ENCODE measurements around the gene MASP2. TPM values are rescaled to one million over a fixed set of nuclear protein-coding genes. Genes with fewer than 3 reads are reported as not detected.

MASP2 gene
- total and polyA plus RNA-seq, 2 of the 8 experiments (the other 6 are each of a cell fraction or from before 2014, with no cell fraction given) = 0.54 to 1.2 TPM

GRCh38 chr1:10990828-10991227 lies 56.2 kb downstream of the MASP2 start:
- WGBS, 2 experiments (ENCODE audit: extremely low coverage in 1 of 2, insufficient coverage in 1 of 2, insufficient read length in 1 of 2, insufficient replicate concordance in 2 of 2, low coverage in 1 of 2, low lambda C conversion rate in 2 of 2, missing lambda C conversion rate in 1 of 2) = 94% methylated on average over 7 of the region's 7 CpGs; no CpG with 5 or more reads in 1 of the 2 experiments
- TF ChIP-seq E2F6 (IDR thresholded peaks at IDR 0.05) (no peak), SP2 (IDR thresholded peaks at IDR 0.05; ENCODE audit: low read length) (no peak), YY1 (IDR thresholded peaks at IDR 0.05; ENCODE audit: low read depth, low read length) (no peak), TAF1 (IDR thresholded peaks at IDR 0.05; ENCODE audit: low read depth, low read length) (no peak), USF2 (IDR thresholded peaks at IDR 0.05; ENCODE audit: low read length) (no peak)

More at GRCh38 chr1:10990828-10991227, 56.2 kb downstream of the MASP2 start:
- Histone ChIP-seq H3K4me1 (replicated peaks in 1 of 4; ENCODE audit: control insufficient read depth in 3 of 4, insufficient read depth in 4 of 4, low read length in 3 of 4) (peaks cover 0 to 4% (median 2%) of the 10 kb centered on the region in 4 experiments; a peak in 4 of 7 replicates), H2AFZ (ENCODE audit: low read length) (no peak overlapping the region), H3K9me3 (ENCODE audit: insufficient read depth in 2 of 2, low read depth in 1 of 2, low read length in 1 of 2) (no peaks in the 10 kb centered on the region), H4K8ac (ENCODE audit: extremely low read depth, insufficient read depth, low read length) (no peak overlapping the region), H4K20me1 (replicated peaks in 1 of 2; ENCODE audit: control insufficient read depth in 1 of 2, insufficient read depth in 2 of 2, low read length in 2 of 2) (no peaks in the 10 kb centered on the region), H2BK5ac (ENCODE audit: low read depth, low read length) (no peak overlapping the region), H3K27me3 (replicated peaks in 1 of 4; ENCODE audit: control insufficient read depth in 3 of 4, extremely low read depth in 1 of 4, insufficient read depth in 3 of 4, low read length in 3 of 4) (no peaks in the 10 kb centered on the region), H3K23ac (ENCODE audit: insufficient read length) (no peak overlapping the region), H3K79me2 (ENCODE audit: control insufficient read depth in 1 of 2, insufficient read depth in 2 of 2, low read length in 2 of 2) (no peaks in the 10 kb centered on the region), H4K91ac (replicated peaks; ENCODE audit: insufficient read length, low read length) (no peak overlapping the region), H3K14ac (ENCODE audit: insufficient read length) (no peak overlapping the region), H3K4me3 (ENCODE audit: extremely low read depth in 1 of 4, insufficient read depth in 2 of 4, low read depth in 3 of 4, low read length in 4 of 4) (no peak overlapping the region), H3K4me2 (ENCODE audit: insufficient read depth in 1 of 2, low read depth in 2 of 2, low read length in 2 of 2) (no peak overlapping the region), H4K5ac (ENCODE audit: insufficient read length, low read depth, low read length) (no peak overlapping the region), H3K79me1 (ENCODE audit: low read depth, low read length) (no peaks in the 10 kb centered on the region), H2BK20ac (ENCODE audit: low read length) (no peak overlapping the region), H3K4ac (replicated peaks; ENCODE audit: insufficient read length, low read depth, low read length) (no peak overlapping the region), H2BK12ac (ENCODE audit: low read depth, low read length) (no peak overlapping the region), H3K27ac (ENCODE audit: low read depth, low read length) (no peak overlapping the region), H3K18ac (ENCODE audit: extremely low read depth, low read length) (no peak overlapping the region), H2BK15ac (ENCODE audit: low read length) (no peak overlapping the region), H3K9ac (replicated peaks in 1 of 4; ENCODE audit: extremely low read depth in 1 of 4, low read depth in 3 of 4, low read length in 3 of 4) (no peak overlapping the region), H3K36me3 (ENCODE audit: control insufficient read depth in 2 of 4, insufficient read depth in 4 of 4, low read length in 3 of 4) (no peaks in the 10 kb centered on the region), H2BK120ac (replicated peaks; ENCODE audit: low read depth, low read length) (no peak overlapping the region), H3K23me2 (ENCODE audit: low read depth, low read length) (no peaks in the 10 kb centered on the region), H3K56ac (replicated peaks; ENCODE audit: insufficient read length, low read depth, low read length) (no peak overlapping the region), H2AK5ac (ENCODE audit: low read depth, low read length) (no peak overlapping the region)
- no peak for DNase-seq (ENCODE audit: low read depth in 1 of 2, low spot score in 2 of 2)
- ChIA-PET CTCF (ENCODE audit: partially characterized antibody) (interaction anchor here (0.7 to 1.6 kb wide), 5 partner anchors 11 to 87 kb away, joined by 3 to 6 read pairs (median 3); no protein-coding TSS in a partner anchor), POLR2A (ENCODE audit: partially characterized antibody) (interaction anchor here (1.0 to 2.8 kb wide), 3 partner anchors 10 to 22 kb away, joined by 3 to 12 read pairs (median 5); partner anchors contain the start of gene TARDBP)
- no peak for FAIRE-seq
